ENCODE data around the gene CROCC. TPM values are rescaled to one million over a fixed set of nuclear protein-coding genes. Genes with fewer than 3 reads are reported as not detected.

CROCC gene
- total RNA-seq, 2 donors from 2014 or later: 21.2 to 24.5 TPM

GRCh38 chr1:16996845-16997244 lies 75.1 kb downstream of the CROCC start:
- no peaks in the 10 kb centered on the region for H3K4me1 Mint-ChIP-seq
- H3K9me3 Mint-ChIP-seq: no peaks in the 10 kb centered on the region
- H3K4me3 Mint-ChIP-seq: no peak overlapping the region
- H3K27me3 Mint-ChIP-seq: no peaks in the 10 kb centered on the region
- no peak for ATAC-seq (replicated peaks)
- no peak overlapping the region for H3K27ac Mint-ChIP-seq
- peaks cover 54% of the 10 kb centered on the region for H3K36me3 Mint-ChIP-seq (ENCODE audit: low read depth)

- H3K4me3 Mint-ChIP-seq: no peak overlapping the region
- H3K4me1 Mint-ChIP-seq: no peaks in the 10 kb centered on the region
- H3K36me3 Mint-ChIP-seq (ENCODE audit: low read depth): peaks cover 70% of the 10 kb centered on the region
- no peaks in the 10 kb centered on the region for H3K9me3 Mint-ChIP-seq
- no peak for ATAC-seq (replicated peaks)
- no peak overlapping the region for H3K27ac Mint-ChIP-seq
- H3K27me3 Mint-ChIP-seq: no peaks in the 10 kb centered on the region
These were observed 76.9 kb downstream of the CROCC start for GRCh38 chr1:16998589-16998988.

- peaks cover 74% of the 10 kb centered on the region for H3K36me3 Mint-ChIP-seq (ENCODE audit: low read depth)
- no peak for ATAC-seq (replicated peaks)
- no peaks in the 10 kb centered on the region for H3K27me3 Mint-ChIP-seq
These were observed 78.1 kb downstream of the CROCC start for GRCh38 chr1:16999863-17000262.

GRCh38 chr1:17001760-17002523 lies 80.2 kb downstream of the CROCC start:
- H3K4me3 Mint-ChIP-seq: no peak overlapping the region
- peaks cover 62% of the 10 kb centered on the region for H3K36me3 Mint-ChIP-seq (ENCODE audit: low read depth)
- no peak overlapping the region for H3K27ac Mint-ChIP-seq
- no peak for ATAC-seq (replicated peaks)
- no peaks in the 10 kb centered on the region for H3K27me3 Mint-ChIP-seq
- H3K4me1 Mint-ChIP-seq: no peaks in the 10 kb centered on the region
- no peaks in the 10 kb centered on the region for H3K9me3 Mint-ChIP-seq

More at GRCh38 chr1:16999863-17000262, 78.1 kb downstream of the CROCC start:
- Mint-ChIP-seq H3K4me1 (no peaks in the 10 kb centered on the region), H3K27ac (no peak overlapping the region), H3K4me3 (no peak overlapping the region), H3K9me3 (no peaks in the 10 kb centered on the region)

- Mint-ChIP-seq H3K36me3 (ENCODE audit: low read depth) (peaks cover 62% of the 10 kb centered on the region), H3K4me3 (no peak overlapping the region), H3K9me3 (no peaks in the 10 kb centered on the region), H3K4me1 (no peaks in the 10 kb centered on the region), H3K27ac (no peak overlapping the region), H3K27me3 (no peaks in the 10 kb centered on the region)
- ATAC-seq (replicated peaks): no peak
These were observed 80.8 kb downstream of the CROCC start for GRCh38 chr1:17002524-17002902.

GRCh38 chr1:17004466-17005364 lies 83.0 kb downstream of the CROCC start:
- no peaks in the 10 kb centered on the region for H3K27me3 Mint-ChIP-seq
- no peak for ATAC-seq (replicated peaks)
- H3K9me3 Mint-ChIP-seq: no peaks in the 10 kb centered on the region
- H3K4me3 Mint-ChIP-seq: no peak overlapping the region
- no peak overlapping the region for H3K27ac Mint-ChIP-seq
- no peaks in the 10 kb centered on the region for H3K4me1 Mint-ChIP-seq
- H3K36me3 Mint-ChIP-seq (ENCODE audit: low read depth): peaks cover 42% of the 10 kb centered on the region

- peaks cover 40% of the 10 kb centered on the region for H3K36me3 Mint-ChIP-seq (ENCODE audit: low read depth)
- H3K4me3 Mint-ChIP-seq: no peak overlapping the region
- no peak overlapping the region for H3K27ac Mint-ChIP-seq
- no peak for ATAC-seq (replicated peaks)
- no peaks in the 10 kb centered on the region for H3K9me3 Mint-ChIP-seq
- H3K27me3 Mint-ChIP-seq: no peaks in the 10 kb centered on the region
- peaks cover 3% of the 10 kb centered on the region for H3K4me1 Mint-ChIP-seq
These were observed 83.6 kb downstream of the CROCC start for GRCh38 chr1:17005365-17005740.

GRCh38 chr1:17007121-17007520 lies 85.4 kb downstream of the CROCC start:
- Mint-ChIP-seq H3K27me3 (no peaks in the 10 kb centered on the region), H3K4me1 (peaks cover 5% of the 10 kb centered on the region), H3K9me3 (no peaks in the 10 kb centered on the region), H3K36me3 (ENCODE audit: low read depth) (peaks cover 24% of the 10 kb centered on the region), H3K4me3 (no peak overlapping the region), H3K27ac (no peak overlapping the region)
- no peak for ATAC-seq (replicated peaks)

- ATAC-seq (replicated peaks): no peak
- no peak overlapping the region for H3K4me3 Mint-ChIP-seq
- H3K4me1 Mint-ChIP-seq: peaks cover 5% of the 10 kb centered on the region
- no peaks in the 10 kb centered on the region for H3K27me3 Mint-ChIP-seq
- peaks cover 13% of the 10 kb centered on the region for H3K36me3 Mint-ChIP-seq (ENCODE audit: low read depth)
- H3K27ac Mint-ChIP-seq: no peak overlapping the region
- no peaks in the 10 kb centered on the region for H3K9me3 Mint-ChIP-seq
These were observed 86.6 kb downstream of the CROCC start for GRCh38 chr1:17008208-17008855.

GRCh38 chr1:17009706-17010105 lies 88.0 kb downstream of the CROCC start:
- H3K4me3 Mint-ChIP-seq: peak overlapping the region; percentile 84
- H3K4me1 Mint-ChIP-seq: peaks cover 5% of the 10 kb centered on the region
- ATAC-seq (replicated peaks): no peak
- H3K27ac Mint-ChIP-seq: no peak overlapping the region
- no peaks in the 10 kb centered on the region for H3K27me3 Mint-ChIP-seq
- H3K36me3 Mint-ChIP-seq (ENCODE audit: low read depth): no peaks in the 10 kb centered on the region
- no peaks in the 10 kb centered on the region for H3K9me3 Mint-ChIP-seq

- peak; percentile 1 for ATAC-seq (replicated peaks)
- Mint-ChIP-seq H3K27me3 (no peaks in the 10 kb centered on the region), H3K27ac (peak overlapping the region; percentile 46), H3K4me1 (peaks cover 5% of the 10 kb centered on the region), H3K9me3 (no peaks in the 10 kb centered on the region), H3K4me3 (peak overlapping the region; percentile 84), H3K36me3 (ENCODE audit: low read depth) (no peaks in the 10 kb centered on the region)
These were observed 89.3 kb downstream of the CROCC start for GRCh38 chr1:17011092-17011438.

- Mint-ChIP-seq H3K36me3 (ENCODE audit: low read depth) (peaks cover 5% of the 10 kb centered on the region), H3K27me3 (no peaks in the 10 kb centered on the region), H3K4me3 (peak within 1 kb of the TSS; percentile 84), H3K4me1 (peaks cover 5% of the 10 kb centered on the region), H3K27ac (peak within 1 kb of the TSS; percentile 46), H3K9me3 (no peaks in the 10 kb centered on the region)
- peak; percentile 99 for ATAC-seq (replicated peaks)
These were observed 89.9 kb downstream of the CROCC start, which contains the start of gene ATP13A2 for GRCh38 chr1:17011439-17012307. Gene ATP13A2 (minus strand): TSS chr1:17011928. CDS start chr1:17011738, 190 bp downstream.

GRCh38 chr1:17012775-17013490 lies 91.2 kb downstream of the CROCC start:
- Mint-ChIP-seq H3K27ac (peak overlapping the region; percentile 34), H3K9me3 (no peaks in the 10 kb centered on the region), H3K4me3 (peak overlapping the region; percentile 79), H3K36me3 (ENCODE audit: low read depth) (peaks cover 13% of the 10 kb centered on the region), H3K27me3 (no peaks in the 10 kb centered on the region), H3K4me1 (peaks cover 5% of the 10 kb centered on the region)
- no peak for ATAC-seq (replicated peaks)
